Stimulated activated CD8-positive, alpha-beta memory T cell treated with anti-CD3 and anti-CD28 coated beads, Interleukin-15, amount 100 ng/mL, for 4 hours (primary cell): ENCODE measurements around the gene OR5D13.

ENCODE experiments used
- DNase-seq, 2 donors: peaks; one replicate each; pipeline ENCODE4 v3.0.0-alpha.2; 2020; ENCODE audit warnings: low read depth in 2 of 2

OR5D13 gene, protein sequence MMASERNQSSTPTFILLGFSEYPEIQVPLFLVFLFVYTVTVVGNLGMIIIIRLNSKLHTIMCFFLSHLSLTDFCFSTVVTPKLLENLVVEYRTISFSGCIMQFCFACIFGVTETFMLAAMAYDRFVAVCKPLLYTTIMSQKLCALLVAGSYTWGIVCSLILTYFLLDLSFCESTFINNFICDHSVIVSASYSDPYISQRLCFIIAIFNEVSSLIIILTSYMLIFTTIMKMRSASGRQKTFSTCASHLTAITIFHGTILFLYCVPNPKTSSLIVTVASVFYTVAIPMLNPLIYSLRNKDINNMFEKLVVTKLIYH

DNA sequence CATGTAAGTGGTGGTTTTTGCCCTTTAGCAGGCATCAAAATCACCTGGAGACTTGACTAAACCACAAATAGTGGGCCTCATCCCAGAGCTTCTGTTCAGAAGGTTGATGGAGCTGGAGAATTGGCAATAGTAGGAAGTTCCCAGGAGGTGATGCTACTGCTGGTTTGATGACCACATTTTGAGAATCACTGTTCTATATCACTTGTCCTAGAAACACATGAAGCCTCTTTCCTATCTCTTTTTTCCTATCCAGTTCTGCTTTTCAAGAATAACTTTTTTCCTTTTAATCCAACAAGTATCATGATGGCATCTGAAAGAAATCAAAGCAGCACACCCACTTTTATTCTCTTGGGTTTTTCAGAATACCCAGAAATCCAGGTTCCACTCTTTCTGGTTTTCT, at the start of gene OR5D13:
TSS of gene OR5D13 (plus strand) at position 301 of the 400 bp plus-strand sequence. CDS start at position 301, 0 bp downstream.
- no peak for DNase-seq

DNA sequence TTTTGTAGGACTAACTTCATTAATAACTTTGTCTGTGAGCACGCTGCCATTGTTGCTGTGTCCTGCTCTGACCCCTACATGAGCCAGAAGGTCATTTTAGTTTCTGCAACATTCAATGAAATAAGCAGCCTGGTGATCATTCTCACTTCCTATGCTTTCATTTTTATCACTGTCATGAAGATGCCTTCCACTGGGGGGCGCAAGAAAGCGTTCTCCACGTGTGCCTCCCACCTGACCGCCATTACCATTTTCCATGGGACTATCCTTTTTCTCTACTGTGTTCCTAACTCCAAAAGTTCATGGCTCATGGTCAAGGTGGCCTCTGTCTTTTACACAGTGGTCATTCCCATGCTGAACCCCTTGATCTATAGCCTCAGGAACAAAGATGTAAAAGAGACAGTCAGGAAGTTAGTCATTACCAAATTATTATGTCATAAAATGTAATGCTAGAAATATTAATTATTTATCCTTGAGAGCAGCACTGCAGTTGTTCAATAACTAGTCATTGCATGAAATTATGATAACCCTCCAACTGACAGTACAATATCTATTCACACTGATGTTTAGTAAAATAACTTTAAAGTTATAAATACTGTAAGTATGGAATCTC, 46.4 kb upstream of the OR5D13 start:
- DNase-seq = no peak

DNA sequence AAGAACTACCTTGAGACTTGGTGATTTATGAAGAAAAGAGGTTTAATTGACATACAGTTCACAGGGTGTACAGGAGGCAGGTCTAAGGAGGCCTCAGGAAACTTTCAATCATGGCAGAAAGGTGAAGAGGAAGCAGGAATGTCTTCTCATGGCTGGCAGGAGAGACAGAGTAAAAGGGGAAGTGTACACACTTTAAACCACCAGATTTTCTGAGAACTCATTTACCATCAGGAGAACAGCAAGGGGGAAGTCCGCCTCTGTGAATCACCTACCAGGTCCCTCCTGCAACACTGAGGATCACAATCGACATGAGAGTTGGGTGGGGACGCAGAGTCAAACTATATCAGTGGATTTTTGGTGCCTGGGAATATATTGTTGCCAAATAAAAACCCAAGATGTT, 40.3 kb upstream of the OR5D13 start:
- DNase-seq = no peak

DNA sequence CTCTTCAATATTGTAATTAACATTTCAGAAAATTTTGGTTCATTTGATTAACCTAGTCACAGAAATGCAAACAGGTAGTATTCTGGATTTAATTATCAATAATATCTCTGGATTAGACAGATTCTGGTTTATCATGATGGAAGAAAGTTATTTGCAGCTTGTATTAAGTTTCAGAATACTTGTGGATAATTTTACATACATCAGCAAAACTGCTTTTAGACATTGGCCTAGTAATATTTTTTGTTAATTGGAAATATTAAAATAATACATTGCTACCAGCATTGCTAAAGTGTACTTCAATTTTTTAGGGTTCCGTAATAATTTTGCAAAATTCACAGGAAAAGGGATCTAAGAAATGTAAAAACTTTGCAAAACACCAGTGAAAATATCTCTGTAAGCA, 18.4 kb downstream of the OR5D13 start:
- DNase-seq = no peak

DNA sequence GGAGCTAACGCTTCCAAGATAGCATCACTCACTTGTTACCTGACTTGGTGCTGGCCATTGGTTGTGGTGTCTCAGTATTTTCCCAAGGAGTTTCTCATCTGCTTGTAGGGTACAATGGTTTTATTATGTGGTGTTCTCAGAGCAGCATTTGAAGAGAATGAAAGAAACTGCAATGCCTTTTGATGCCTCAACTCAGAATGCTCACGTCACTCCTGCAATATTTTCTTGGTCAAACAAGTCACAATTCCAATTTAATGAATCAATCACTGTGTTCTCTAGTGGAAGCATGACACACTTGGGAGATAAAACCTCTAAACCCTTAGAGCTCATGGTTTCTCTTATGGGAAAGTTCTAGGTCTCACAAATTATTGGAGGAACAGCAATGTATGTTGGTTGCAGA, 20.1 kb downstream of the OR5D13 start:
- no peak for DNase-seq

DNA sequence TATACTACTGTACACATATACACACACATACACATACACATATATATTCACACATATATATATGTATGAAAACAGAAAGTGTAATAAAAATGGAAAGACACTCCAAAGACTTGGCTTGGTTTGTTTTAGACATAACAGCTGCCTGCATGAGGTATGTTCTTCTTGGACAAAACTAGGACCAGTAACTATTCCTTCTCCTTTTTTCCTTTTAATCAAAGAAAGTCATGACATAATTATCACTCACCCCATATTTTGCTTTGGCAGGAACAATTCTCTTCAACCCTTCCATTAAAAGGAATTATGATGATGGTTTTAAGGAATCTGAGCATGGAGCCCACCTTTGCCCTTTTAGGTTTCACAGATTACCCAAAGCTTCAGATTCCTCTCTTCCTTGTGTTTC, 22.0 kb downstream of the OR5D13 start, which contains the start of gene OR5D14:
TSS of gene OR5D14 (plus strand) at position 301 of the 400 bp plus-strand sequence. CDS start at position 301, 0 bp downstream.
- DNase-seq = no peak

DNA sequence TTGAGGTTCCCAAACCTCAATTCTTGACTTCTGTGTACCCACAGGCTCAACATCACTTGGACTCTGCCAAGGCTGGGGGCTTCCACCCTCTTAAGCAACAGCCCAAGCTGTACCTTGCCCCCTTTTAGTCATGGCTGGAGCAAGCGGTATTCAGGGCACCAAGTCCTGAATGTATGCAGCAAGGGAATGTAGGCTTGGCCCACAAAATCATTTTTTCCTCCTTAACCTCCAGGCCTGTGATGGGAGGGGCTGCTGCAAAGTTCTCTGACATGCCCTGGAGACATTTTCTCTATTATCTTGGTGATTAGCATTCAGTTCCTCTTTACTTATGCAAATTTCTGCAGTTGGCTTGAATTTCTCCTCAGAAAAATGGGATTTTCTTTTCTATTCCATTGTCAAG, 33.0 kb downstream of the OR5D13 start:
- no peak for DNase-seq

DNA sequence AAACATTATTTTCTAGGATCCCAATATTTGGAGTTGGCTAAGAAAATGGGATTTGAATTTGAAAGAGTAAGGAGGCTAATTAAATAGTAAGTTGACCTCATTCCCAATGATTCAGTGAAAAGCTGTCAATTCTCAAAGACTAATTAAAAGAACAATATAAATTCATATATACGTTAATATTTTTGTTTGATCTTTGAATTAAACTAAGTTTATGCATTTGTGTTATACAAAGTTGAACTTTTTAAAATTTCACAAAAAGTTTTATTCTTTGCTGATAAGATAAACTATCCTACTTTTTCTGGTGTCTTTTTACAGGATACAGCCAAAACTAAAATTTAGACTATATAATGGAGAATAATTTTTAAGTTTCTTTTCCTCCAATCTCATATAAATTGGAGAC, 37.8 kb downstream of the OR5D13 start, which contains the start of gene OR5L1:
TSS of gene OR5L1 (plus strand) at position 301 of the 400 bp plus-strand sequence. CDS start 100 bp downstream, outside the sequence.
- no peak for DNase-seq

DNA sequence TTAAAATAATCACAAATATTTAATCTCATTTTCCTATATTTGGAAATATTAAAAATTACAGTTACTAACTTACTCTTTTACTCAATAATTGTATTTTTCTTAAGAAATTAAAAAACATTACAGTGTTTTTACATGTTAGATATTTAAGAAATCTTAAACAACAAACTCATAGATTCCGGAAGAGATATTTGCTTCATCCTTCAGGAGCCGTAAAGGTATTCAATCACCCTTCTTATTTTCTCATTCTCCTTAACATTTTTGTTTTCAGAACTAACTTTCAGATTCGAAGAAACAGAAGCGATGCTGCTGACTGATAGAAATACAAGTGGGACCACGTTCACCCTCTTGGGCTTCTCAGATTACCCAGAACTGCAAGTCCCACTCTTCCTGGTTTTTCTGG, 46.1 kb downstream of the OR5D13 start, which contains the start of gene OR5D18:
TSS of gene OR5D18 (plus strand) at position 301 of the 400 bp plus-strand sequence. CDS start at position 301, 0 bp downstream.
- no peak for DNase-seq
